Endothelial cell of umbilical vein (primary cell): ENCODE data around the gene KCTD16. TPM values are rescaled to one million over a fixed set of nuclear protein-coding genes. Genes with fewer than 3 reads are reported as not detected.

Experiments
- BruUV-seq: library from RNA; stranded (reverse); fragments of 400-500 nt; replicated peaks from 2 replicates; lab custom pipeline; 2021; lab: Mats Ljungman, UMichigan
- CTCF ChIA-PET: fragments of 300-600, 350-600 bp; sonication (Branson Sonifier 250); formaldehyde crosslinking; loops from one replicate; lab custom pipeline; 2021; ENCODE audit warnings: antibody characterized with exemption, inconsistent platforms; lab: Charles Lee
- POLR2A ChIA-PET: fragments of 300-600, 350-600 bp; sonication (Branson Sonifier 250); formaldehyde crosslinking; loops from one replicate; lab custom pipeline; 2021; ENCODE audit warnings: antibody characterized with exemption, inconsistent platforms; lab: Charles Lee
- DNase-seq: peaks from one replicate; pipeline ENCODE4 v3.0.0-alpha.2; 2011; ENCODE audit warnings: low read depth, low spot score
- FAIRE-seq: peaks from 2 replicates; lab custom pipeline; 2011; peaks lifted over from hg19 to GRCh38; lab: Jason Lieb, UNC
- H2AFZ ChIP-seq: 2 replicates; pipeline ENCODE4 v1.6.0; 2012; ENCODE audit warnings: low read depth, low read length, control low read depth, inconsistent platforms
- H3K27ac ChIP-seq: 2 replicates; pipeline ENCODE4 v1.5.1; 2011; ENCODE audit warnings: low read depth, mild to moderate bottlenecking, control low read depth, low read length, moderate library complexity; ENCODE audit not compliant: insufficient read depth
- H3K27me3 ChIP-seq, 2 experiments: 2 replicates each; pipeline versions ENCODE4 v1.6.0 to v1.6.1; 2011; ENCODE audit warnings: low read length in 2 of 2, mixed read lengths in 1 of 2; ENCODE audit not compliant: control insufficient read depth in 2 of 2, insufficient read depth in 2 of 2
- H3K36me3 ChIP-seq, 2 experiments: 2 replicates in 1 of 2; 3 replicates in 1 of 2; pipeline ENCODE4 v1.5.1; 2011; ENCODE audit warnings: low read length in 2 of 2, mild to moderate bottlenecking in 1 of 2, moderate library complexity in 1 of 2; ENCODE audit not compliant: control insufficient read depth in 2 of 2, insufficient read depth in 2 of 2; ENCODE audit errors: extremely low read depth in 1 of 2
- H3K4me1 ChIP-seq: 3 replicates; pipeline ENCODE4 v1.5.1; 2011; ENCODE audit warnings: mild to moderate bottlenecking, low read length; ENCODE audit not compliant: control insufficient read depth, insufficient read depth; ENCODE audit errors: extremely low read depth
- H3K4me2 ChIP-seq: 2 replicates; pipeline ENCODE4 v1.6.1; 2011; ENCODE audit warnings: low read length, control low read depth, mixed read lengths; ENCODE audit not compliant: insufficient read depth
- H3K4me3 ChIP-seq, 3 experiments: fragments of 200-600 bp in 1 of 3; sonication (generic), shearing (Covaris generic) in 1 of 3; replicated peaks in 1 of 3; 2 replicates each; pipeline ENCODE4 v1.5.1; 2011 to 2016; ENCODE audit warnings: control low read depth in 3 of 3, low read length in 3 of 3, mild to moderate bottlenecking in 2 of 3, inconsistent platforms in 1 of 3, low read depth in 1 of 3, moderate library complexity in 1 of 3; ENCODE audit not compliant: insufficient read depth in 1 of 3
- H3K79me2 ChIP-seq: 2 replicates; pipeline ENCODE4 v1.6.0; 2012; ENCODE audit warnings: low read length, inconsistent platforms; ENCODE audit not compliant: control insufficient read depth, insufficient read depth
- H3K9ac ChIP-seq: replicated peaks from 2 replicates; pipeline ENCODE3; 2011; ENCODE audit warnings: low read length, control low read depth; ENCODE audit not compliant: insufficient read depth; ENCODE audit errors: extremely low read depth
- H3K9me1 ChIP-seq: replicated peaks from 3 replicates; pipeline ENCODE4 v1.6.0; 2011; ENCODE audit warnings: mild to moderate bottlenecking, low read length; ENCODE audit not compliant: control insufficient read depth, insufficient read depth; ENCODE audit errors: extremely low read depth
- H3K9me3 ChIP-seq: replicated peaks from 2 replicates; pipeline ENCODE4 v1.5.1; 2012; ENCODE audit warnings: low read length, inconsistent platforms; ENCODE audit not compliant: control insufficient read depth, insufficient read depth
- H4K20me1 ChIP-seq: replicated peaks from 2 replicates; pipeline ENCODE3; 2011; ENCODE audit warnings: mild to moderate bottlenecking, low read length; ENCODE audit not compliant: control insufficient read depth, insufficient read depth; ENCODE audit errors: extremely low read depth
- EZH2 ChIP-seq: IDR thresholded peaks from 2 replicates; pipeline ENCODE4 v1.6.1; 2012; ENCODE audit warnings: borderline replicate concordance, low read depth, mild to moderate bottlenecking, moderate library complexity, low read length, inconsistent platforms; ENCODE audit not compliant: severe bottlenecking
- FOS ChIP-seq: IDR thresholded peaks from 2 replicates; pipeline ENCODE4 v1.6.1; 2011; ENCODE audit warnings: mild to moderate bottlenecking, low read length, moderate library complexity, borderline replicate concordance; ENCODE audit not compliant: insufficient read depth
- GATA2 ChIP-seq: IDR thresholded peaks from 2 replicates; pipeline ENCODE4 v1.7.0; 2011; ENCODE audit warnings: low read depth, mild to moderate bottlenecking, moderate library complexity, mixed read lengths, low read length; ENCODE audit not compliant: insufficient read length, insufficient read depth
- JUN ChIP-seq: IDR thresholded peaks from 2 replicates; pipeline ENCODE4 v1.6.1; 2011; ENCODE audit warnings: borderline replicate concordance, low read depth; ENCODE audit not compliant: insufficient read length, insufficient read depth
- MAX ChIP-seq: IDR thresholded peaks from 2 replicates; pipeline ENCODE4 v1.6.1; 2011; ENCODE audit not compliant: insufficient read depth, insufficient read length
- MYC ChIP-seq: IDR thresholded peaks from one replicate; pipeline ENCODE4 v1.6.1; 2011; ENCODE audit warnings: mild to moderate bottlenecking, low read depth, low read length
- POLR2A ChIP-seq: IDR thresholded peaks from 2 replicates; pipeline ENCODE4 v1.6.1; 2012; ENCODE audit warnings: low read depth, mild to moderate bottlenecking, control low read depth, low read length
- POLR2AphosphoS5 ChIP-seq: IDR thresholded peaks from 2 replicates; pipeline ENCODE4 v1.6.1; 2012; ENCODE audit warnings: low read depth, mild to moderate bottlenecking, control low read depth, low read length, moderate library complexity; ENCODE audit not compliant: insufficient read depth
- dilution Hi-C: fragments of 300-500 bp; cut with MboI; formaldehyde crosslinking; loops from one replicate; pipeline ENCODE4 v1.15.0; 2019; ENCODE audit warnings: low sequenced_read_pairs; ENCODE audit not compliant: extremely low pct_ligation_motif_present
- intact Hi-C: fragments of 100-400 bp; cut with micrococcal nuclease; formaldehyde crosslinking; loops from one replicate; pipeline ENCODE4 v1.10.0; 2022
- polyA plus RNA-seq, 4 experiments: library from polyadenylated mRNA; depleted of rRNA in 3 of 4; stranded (reverse) in 3 of 4; unstranded in 1 of 4; fragments of >200 nt; gene quantifications; 2 replicates each; pipeline versions ENCODE4 v1.2.1 to v1.2.3, GENCODE V29; 2011 to 2012; ENCODE audit warnings: missing spikeins in 1 of 4
- total RNA-seq: library from RNA; stranded (reverse); gene quantifications from 2 replicates; pipeline ENCODE4 v1.2.3, GENCODE V29; 2021
- TF ChIP-seq, protein P1 (sequence below), 2 donors: IDR thresholded peaks; 1 replicate in 1 of 2; 2 replicates in 1 of 2; pipeline ENCODE4 v1.5.1; 2011; ENCODE audit warnings: low read length in 2 of 2, mild to moderate bottlenecking in 2 of 2, moderate library complexity in 2 of 2, control low read depth in 1 of 2, inconsistent platforms in 1 of 2, low read depth in 1 of 2; ENCODE audit not compliant: insufficient read depth in 1 of 2; ENCODE audit errors: extremely low read depth in 1 of 2

KCTD16 gene
- total and polyA plus RNA-seq, 2 donors (not counting 3 experiments of a cell fraction or from before 2014, with no cell fraction given), result 0.21 to 0.49 TPM

DNA sequence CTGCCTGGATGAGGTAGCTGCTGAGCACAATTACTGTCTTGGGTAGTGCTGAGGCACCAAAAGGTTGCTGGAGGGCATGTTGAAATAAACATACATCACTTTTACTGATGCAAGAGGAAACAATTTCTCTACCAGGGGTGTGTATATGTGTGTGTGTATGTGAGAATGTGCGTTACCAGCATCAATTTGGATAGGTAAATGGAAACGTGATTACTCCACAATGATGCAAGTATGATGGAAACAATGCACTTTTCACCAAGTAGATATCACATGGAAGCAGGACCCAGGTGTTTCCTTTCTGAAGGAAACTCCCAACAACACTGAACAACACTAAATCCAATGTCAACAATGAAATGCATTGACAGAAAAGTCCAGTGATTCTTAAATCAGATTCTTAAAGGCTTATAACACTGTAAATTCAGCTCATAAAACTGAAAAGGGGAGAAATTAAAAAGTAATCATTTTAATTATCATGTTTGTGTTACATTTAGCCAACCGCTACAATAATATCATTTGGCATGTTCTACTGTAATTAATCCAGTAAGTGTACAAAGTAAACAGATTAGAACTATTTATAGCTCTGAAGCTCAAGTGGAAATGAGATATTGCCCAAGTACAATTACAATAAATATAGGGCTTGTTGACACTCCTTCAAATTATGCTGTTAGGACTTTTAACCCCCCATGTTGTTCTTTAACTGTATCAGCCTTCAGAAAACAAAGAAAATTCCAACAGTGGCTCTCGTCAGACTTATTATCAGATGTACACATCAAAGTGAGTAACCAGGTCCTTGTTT lies 25.5 kb upstream of the KCTD16 start:
- Histone ChIP-seq H3K9me3 (no peaks in the 10 kb centered on the region), H4K20me1 (no peaks in the 10 kb centered on the region), H3K27me3 (no peaks in the 10 kb centered on the region), H3K79me2 (no peaks in the 10 kb centered on the region), H3K36me3 (no peaks in the 10 kb centered on the region), H3K27ac (peak overlapping the region; percentile 94), H3K4me1 (peaks cover 29% of the 10 kb centered on the region), H3K9me1 (no peaks in the 10 kb centered on the region), H3K4me2 (peak overlapping the region; percentile 33), H3K9ac (peak overlapping the region; percentile 81), H3K4me3 (peak overlapping the region in 1 of 3 experiments; percentile 22), H2AFZ (peak overlapping the region; percentile 13)
- dilution Hi-C loops (no loop called here), intact Hi-C loops (loop anchor here (1.0 to 10.0 kb wide), 7 partner anchors 25 to 1220 kb away; partner anchors contain the start of genes KCTD16 and YIPF5)
- BruUV-seq, result no TSS peak
- FAIRE-seq (peak; percentile 89), DNase-seq (peak; percentile 97)
- ChIA-PET POLR2A (no interaction called here), CTCF (interaction anchor here (1.0 kb wide), 1 partner anchor 19 kb away, joined by 4 read pairs; no protein-coding TSS in a partner anchor)
- TF ChIP-seq JUN, result peak; percentile 69
- no peak for TF ChIP-seq MAX
- peak; percentile 37 for TF ChIP-seq GATA2
- peak; percentile 58 for TF ChIP-seq POLR2A

GRCh38 chr5:144151026-144151425 lies 19.6 kb upstream of the KCTD16 start:
- Histone ChIP-seq H3K9me1 (no peaks in the 10 kb centered on the region), H3K4me3 (no peak overlapping the region), H3K9ac (no peak overlapping the region), H2AFZ (no peak overlapping the region), H4K20me1 (no peaks in the 10 kb centered on the region), H3K9me3 (no peaks in the 10 kb centered on the region), H3K27ac (no peak overlapping the region), H3K4me2 (no peak overlapping the region), H3K36me3 (peaks cover 0 to 3% of the 10 kb centered on the region in 2 experiments), H3K79me2 (no peaks in the 10 kb centered on the region), H3K27me3 (no peaks in the 10 kb centered on the region), H3K4me1 (peaks cover 10% of the 10 kb centered on the region)
- POLR2A ChIA-PET, result no interaction called here
- dilution Hi-C loops, result no loop called here
- TF ChIP-seq POLR2A, result no peak
- TF ChIP-seq POLR2AphosphoS5, result no peak
- TF ChIP-seq MYC, result no peak
- TF ChIP-seq MAX, result no peak
- TF ChIP-seq JUN, result no peak
- no peak for TF ChIP-seq GATA2
- no peak for TF ChIP-seq FOS
- TF ChIP-seq, protein P1, sequence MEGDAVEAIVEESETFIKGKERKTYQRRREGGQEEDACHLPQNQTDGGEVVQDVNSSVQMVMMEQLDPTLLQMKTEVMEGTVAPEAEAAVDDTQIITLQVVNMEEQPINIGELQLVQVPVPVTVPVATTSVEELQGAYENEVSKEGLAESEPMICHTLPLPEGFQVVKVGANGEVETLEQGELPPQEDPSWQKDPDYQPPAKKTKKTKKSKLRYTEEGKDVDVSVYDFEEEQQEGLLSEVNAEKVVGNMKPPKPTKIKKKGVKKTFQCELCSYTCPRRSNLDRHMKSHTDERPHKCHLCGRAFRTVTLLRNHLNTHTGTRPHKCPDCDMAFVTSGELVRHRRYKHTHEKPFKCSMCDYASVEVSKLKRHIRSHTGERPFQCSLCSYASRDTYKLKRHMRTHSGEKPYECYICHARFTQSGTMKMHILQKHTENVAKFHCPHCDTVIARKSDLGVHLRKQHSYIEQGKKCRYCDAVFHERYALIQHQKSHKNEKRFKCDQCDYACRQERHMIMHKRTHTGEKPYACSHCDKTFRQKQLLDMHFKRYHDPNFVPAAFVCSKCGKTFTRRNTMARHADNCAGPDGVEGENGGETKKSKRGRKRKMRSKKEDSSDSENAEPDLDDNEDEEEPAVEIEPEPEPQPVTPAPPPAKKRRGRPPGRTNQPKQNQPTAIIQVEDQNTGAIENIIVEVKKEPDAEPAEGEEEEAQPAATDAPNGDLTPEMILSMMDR (IDR thresholded peaks at IDR 0.05; ENCODE audit: extremely low read depth in 1 of 2, insufficient read depth in 1 of 2, low read depth in 1 of 2, low read length in 2 of 2), result no peak
- TF ChIP-seq EZH2, result no peak
- DNase-seq (no peak), FAIRE-seq (no peak)
- intact Hi-C loops, result no loop called here
- no TSS peak for BruUV-seq
- CTCF ChIA-PET, result interaction anchor here (2.0 kb wide), 1 partner anchor 9 kb away, joined by 11 read pairs; no protein-coding TSS in a partner anchor
